GM23338 (cell line): ENCODE results near the gene TSPAN1. TPM values are rescaled to one million over a fixed set of nuclear protein-coding genes. Genes with fewer than 3 reads are reported as not detected.

Experiments used
- ATAC-seq: fragments of 200-7000 bp; cut with Tn5 transposase; 3 replicates; pipeline ENCODE4 v1.9.1; 2020
- DNase-seq: peaks from one replicate; pipeline ENCODE4 v3.0.0-alpha.2; 2015; ENCODE audit warnings: low spot score
- H2AFZ ChIP-seq: fragments of 200-600 bp; sonication (generic); 2 replicates; pipeline ENCODE4 v1.8.0; 2016; ENCODE audit warnings: antibody characterized with exemption, mild to moderate bottlenecking, moderate library complexity
- H3F3A ChIP-seq: fragments of 200-600 bp; sonication (generic); replicated peaks from 2 replicates; pipeline ENCODE4 v1.8.0; 2017; ENCODE audit warnings: antibody characterized with exemption, mixed run types, low read depth
- H3K27ac ChIP-seq: fragments of 200-600 bp; sonication (generic); 2 replicates; pipeline ENCODE4 v1.6.1; 2016; ENCODE audit warnings: low read depth
- H3K27me3 ChIP-seq: fragments of 200-600 bp; sonication (generic); 2 replicates; pipeline ENCODE4 v1.8.0; 2016; ENCODE audit warnings: mild to moderate bottlenecking, mixed run types, moderate library complexity; ENCODE audit not compliant: insufficient read depth
- H3K36me3 ChIP-seq: fragments of 200-600 bp; sonication (generic); 2 replicates; pipeline ENCODE4 v1.8.0; 2016; ENCODE audit warnings: mild to moderate bottlenecking; ENCODE audit not compliant: insufficient read depth
- H3K4me1 ChIP-seq: fragments of 200-600 bp; sonication (generic); 2 replicates; pipeline ENCODE4 v1.8.0; 2016; ENCODE audit warnings: mild to moderate bottlenecking, moderate library complexity; ENCODE audit not compliant: insufficient read depth
- H3K4me2 ChIP-seq: fragments of 200-600 bp; sonication (generic); 2 replicates; pipeline ENCODE4 v1.7.1; 2017; ENCODE audit warnings: mixed run types
- H3K4me3 ChIP-seq: fragments of 200-600 bp; sonication (generic); 2 replicates; pipeline ENCODE4 v1.6.1; 2016; ENCODE audit warnings: mixed run types
- H3K79me2 ChIP-seq: fragments of 200-600 bp; sonication (generic); replicated peaks from 2 replicates; pipeline ENCODE4 v1.8.0; 2017; ENCODE audit warnings: mild to moderate bottlenecking; ENCODE audit not compliant: insufficient read depth
- H3K9me2 ChIP-seq: fragments of 200-600 bp; sonication (generic); 2 replicates; pipeline ENCODE4 v1.8.0; 2017; ENCODE audit not compliant: insufficient read depth
- H4K20me1 ChIP-seq: fragments of 200-600 bp; sonication (generic); replicated peaks from 2 replicates; pipeline ENCODE4 v1.8.0; 2017; ENCODE audit warnings: mild to moderate bottlenecking; ENCODE audit not compliant: insufficient read depth
- H3K27ac Mint-ChIP-seq: 2 replicates; pipeline ENCODE4 v1.8.0; 2020; ENCODE audit warnings: inconsistent platforms, mild to moderate bottlenecking, moderate library complexity, mixed read lengths
- H3K27me3 Mint-ChIP-seq: 3 replicates; pipeline ENCODE4 v1.8.0; 2022; ENCODE audit warnings: low read depth, mild to moderate bottlenecking, moderate library complexity, mixed read lengths, inconsistent platforms; ENCODE audit not compliant: insufficient read depth, poor library complexity
- H3K36me3 Mint-ChIP-seq: 3 replicates; pipeline ENCODE4 v1.8.0; 2021; ENCODE audit warnings: low read depth, mild to moderate bottlenecking, inconsistent platforms, moderate library complexity, mixed read lengths
- H3K4me1 Mint-ChIP-seq: 3 replicates; pipeline ENCODE4 v1.8.0; 2020; ENCODE audit warnings: mild to moderate bottlenecking, inconsistent platforms, mixed read lengths
- H3K4me3 Mint-ChIP-seq: 3 replicates; pipeline ENCODE4 v1.8.0; 2021; ENCODE audit warnings: moderate library complexity, mild to moderate bottlenecking, inconsistent platforms, mixed read lengths
- H3K9me3 Mint-ChIP-seq: 3 replicates; pipeline ENCODE4 v1.8.0; 2020; ENCODE audit warnings: moderate library complexity, mild to moderate bottlenecking, inconsistent platforms, mixed read lengths
- CREB1 ChIP-seq: fragments of 250-450 bp; sonication (Bioruptor Pico); IDR thresholded peaks from 2 replicates; pipeline ENCODE4 v1.5.0; 2020; ENCODE audit warnings: low read depth, mild to moderate bottlenecking, moderate library complexity
- CTCF ChIP-seq, 2 experiments: fragments of 200-600 bp in 1 of 2; sonication (generic) in 1 of 2; conservative IDR thresholded peaks; 2 replicates each; pipeline versions ENCODE4 v1.5.1 to v1.6.1; 2016 to 2017; ENCODE audit warnings: antibody characterized with exemption in 2 of 2, low read depth in 2 of 2, mild to moderate bottlenecking in 2 of 2, moderate library complexity in 1 of 2
- EZH2 ChIP-seq: fragments of 200-600 bp; sonication (generic); IDR thresholded peaks from one replicate; pipeline ENCODE4 v1.8.0; 2017; ENCODE audit warnings: antibody characterized with exemption, mild to moderate bottlenecking, low read depth; ENCODE audit not compliant: unreplicated experiment
- REST ChIP-seq: IDR thresholded peaks from one replicate; pipeline ENCODE4 v1.6.1; 2018; ENCODE audit warnings: antibody characterized with exemption; ENCODE audit not compliant: unreplicated experiment
- polyA plus RNA-seq: library from polyadenylated mRNA; unstranded; fragments of >200 nt; fragmentation: Nextera tagmentation; extraction: Ambion mirVana; gene quantifications from 2 replicates; pipeline ENCODE4 v1.2.1, GENCODE V29; 2016
- total RNA-seq: library from RNA; depleted of rRNA; stranded (reverse); fragments of >200 nt; shearing (Covaris generic); gene quantifications from 2 replicates; pipeline ENCODE4 v1.2.3, GENCODE V29; 2014

Gene TSPAN1
- total and polyA plus RNA-seq, 2 experiments from 2014 or later = not detected

GRCh38 chr1:46188295-46189030, 13.6 kb downstream of the TSPAN1 start:
- Histone ChIP-seq H3K4me3 (no peak overlapping the region), H4K20me1 (no peaks in the 10 kb centered on the region), H3K4me2 (no peak overlapping the region), H3F3A (no peaks in the 10 kb centered on the region), H2AFZ (no peak overlapping the region), H3K27ac (no peak overlapping the region), H3K36me3 (no peaks in the 10 kb centered on the region; the same call in 1 of the 2 replicates), H3K9me2 (no peaks in the 10 kb centered on the region), H3K27me3 (no peaks in the 10 kb centered on the region), H3K79me2 (no peaks in the 10 kb centered on the region), H3K4me1 (no peaks in the 10 kb centered on the region)
- Mint-ChIP-seq H3K4me1 (peaks cover 4% of the 10 kb centered on the region; the same call in 1 of the 3 replicates), H3K4me3 (no peak overlapping the region), H3K27ac (no peak overlapping the region), H3K27me3 (peaks cover 6% of the 10 kb centered on the region), H3K36me3 (peaks cover 23% of the 10 kb centered on the region), H3K9me3 (no peaks in the 10 kb centered on the region)
- ATAC-seq (peak; percentile 53), DNase-seq (peak; percentile 49)
- TF ChIP-seq CTCF (conservative IDR thresholded peaks at IDR 0.05; ENCODE audit: low read depth in 2 of 2) (peak; percentile 32 to 45), REST (no peak)

GRCh38 chr1:46190539-46190938, 15.7 kb downstream of the TSPAN1 start:
- H3K27me3 Mint-ChIP-seq = peaks cover 6% of the 10 kb centered on the region
- DNase-seq (no peak), ATAC-seq (no peak)
- Histone ChIP-seq H3K4me2 (no peak overlapping the region), H3K27ac (no peak overlapping the region), H3K4me3 (no peak overlapping the region), H3F3A (no peaks in the 10 kb centered on the region), H3K79me2 (no peaks in the 10 kb centered on the region), H4K20me1 (no peaks in the 10 kb centered on the region; the same call in 1 of the 2 replicates), H2AFZ (no peak overlapping the region), H3K36me3 (no peaks in the 10 kb centered on the region; the same call in 1 of the 2 replicates), H3K4me1 (no peaks in the 10 kb centered on the region), H3K9me2 (no peaks in the 10 kb centered on the region), H3K27me3 (no peaks in the 10 kb centered on the region)
- no peaks in the 10 kb centered on the region for H3K4me1 Mint-ChIP-seq
- no peaks in the 10 kb centered on the region for H3K9me3 Mint-ChIP-seq
- no peak overlapping the region for H3K4me3 Mint-ChIP-seq
- TF ChIP-seq EZH2 (no peak), REST (no peak), CREB1 (CRISPR knock-in tag) (no peak)
- H3K36me3 Mint-ChIP-seq = peaks cover 27% of the 10 kb centered on the region
- no peak overlapping the region for H3K27ac Mint-ChIP-seq
